ENCODE measurements around the gene PDE2A.

The PDE2A gene

DNA sequence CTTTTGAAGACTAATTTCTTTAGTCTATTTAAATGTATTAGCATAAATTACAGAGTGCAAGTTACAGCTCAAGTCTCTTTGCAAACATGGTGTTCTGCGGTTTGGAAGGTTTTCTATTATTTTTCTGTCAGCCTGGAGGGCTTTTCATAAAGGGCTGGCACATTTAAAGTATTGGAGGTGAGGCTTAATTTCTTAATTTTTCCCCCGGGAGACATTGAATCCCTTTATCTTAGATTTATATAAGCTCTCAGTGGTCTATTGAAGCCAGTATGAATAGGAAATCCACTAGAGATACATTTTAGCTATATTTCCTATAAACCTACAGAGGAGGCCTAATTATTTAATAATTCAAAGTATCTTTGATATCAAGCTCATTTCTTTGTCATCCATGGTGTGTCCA is 137.2 kb downstream of the PDE2A start:
- DNase-seq, result no peak

DNA sequence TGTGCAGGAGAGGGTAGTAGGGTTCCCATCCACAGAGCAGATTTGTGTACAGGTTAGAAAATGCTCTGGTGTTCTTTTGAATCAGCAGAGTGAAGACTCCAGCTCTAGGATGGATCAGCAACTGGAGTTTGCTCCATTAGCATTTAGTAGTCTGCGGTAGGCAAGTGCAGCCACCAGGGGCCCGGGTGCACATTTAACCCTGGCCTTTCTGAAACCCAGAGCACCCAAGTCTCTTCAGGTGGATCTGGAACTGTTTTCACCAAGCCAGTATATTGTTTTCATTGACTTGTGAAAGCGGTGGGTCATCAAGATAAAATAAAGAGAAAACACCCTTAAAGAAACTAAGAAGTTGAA is 139.1 kb downstream of the PDE2A start:
- DNase-seq, result no peak

DNA sequence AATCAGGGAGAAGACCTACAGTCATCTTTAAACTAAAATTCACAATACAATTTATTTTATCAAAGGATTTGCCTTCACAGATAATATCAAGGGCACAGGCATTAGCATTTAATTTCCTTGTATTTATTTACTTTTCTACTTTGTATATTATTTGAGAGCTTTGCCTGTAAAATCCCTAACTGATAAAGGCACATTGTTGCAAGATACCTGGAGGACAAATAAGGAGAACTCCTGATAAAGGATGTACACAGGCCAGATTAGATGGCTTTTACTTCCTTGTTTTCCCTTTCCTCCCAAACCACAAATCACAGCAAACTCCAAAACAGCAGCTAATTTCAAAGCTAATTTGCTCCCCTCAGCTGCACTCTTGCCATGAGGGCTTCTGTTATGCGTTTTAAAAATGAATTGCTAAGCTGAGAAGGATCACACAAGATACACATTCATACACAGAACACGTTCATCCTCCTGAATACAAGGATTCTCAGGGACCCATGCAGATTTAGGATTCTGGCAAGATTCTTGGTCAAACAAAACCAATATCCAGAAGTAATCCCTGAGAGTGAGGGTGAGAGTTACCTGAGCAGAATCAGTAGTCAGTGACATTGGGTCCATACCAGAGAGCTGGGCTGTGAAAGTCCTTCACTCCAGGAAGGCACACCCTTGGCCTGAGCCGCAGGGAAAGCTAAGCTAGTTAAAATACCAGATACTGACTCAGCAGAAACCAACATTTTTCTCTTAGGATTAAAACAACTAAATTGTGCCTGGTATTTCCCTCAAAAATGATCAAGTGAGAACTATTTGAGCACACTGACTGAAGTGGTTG is 139.6 kb downstream of the PDE2A start:
- DNase-seq, result no peak

DNA sequence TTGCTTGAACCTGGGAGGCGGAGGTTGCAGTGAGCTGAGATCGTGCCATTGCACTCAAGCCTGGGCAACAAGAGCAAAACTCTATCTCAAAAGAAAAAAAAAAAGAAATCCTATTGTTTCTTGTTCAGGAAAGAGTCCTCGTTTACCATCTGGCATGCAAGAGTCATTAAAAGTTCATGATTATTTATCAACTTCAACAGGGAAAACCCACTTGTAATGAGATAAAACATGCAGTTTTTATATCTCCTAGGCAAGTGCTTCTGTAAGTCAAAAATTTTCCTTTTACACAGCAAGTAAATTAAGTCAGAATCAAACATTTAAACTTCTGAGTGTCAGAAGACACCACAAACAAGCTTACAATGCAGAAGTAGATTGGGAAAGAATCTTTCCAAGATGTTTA is 145.2 kb downstream of the PDE2A start:
- DNase-seq, result no peak

DNA sequence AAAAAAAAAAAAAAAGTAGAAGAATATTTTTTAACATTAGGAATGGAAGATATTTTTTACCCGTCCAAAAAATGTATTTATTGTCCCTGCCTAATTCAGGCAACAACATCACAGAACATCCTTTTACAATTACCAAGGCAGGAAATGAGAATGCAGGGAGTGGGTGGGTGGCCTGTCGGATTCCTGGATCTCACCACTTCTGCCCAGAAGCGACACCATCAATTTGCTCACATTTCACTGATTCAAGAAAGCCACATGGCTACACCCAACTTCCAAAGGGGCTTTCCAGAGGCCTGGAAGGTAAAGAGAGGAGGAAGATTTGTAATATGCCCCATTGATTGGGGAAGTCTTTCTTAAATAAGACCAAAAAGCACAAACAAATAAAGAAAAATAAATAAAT is 146.1 kb downstream of the PDE2A start:
- no peak for DNase-seq
